ENCODE measurements around the gene VAV2.

VAV2 gene

DNA sequence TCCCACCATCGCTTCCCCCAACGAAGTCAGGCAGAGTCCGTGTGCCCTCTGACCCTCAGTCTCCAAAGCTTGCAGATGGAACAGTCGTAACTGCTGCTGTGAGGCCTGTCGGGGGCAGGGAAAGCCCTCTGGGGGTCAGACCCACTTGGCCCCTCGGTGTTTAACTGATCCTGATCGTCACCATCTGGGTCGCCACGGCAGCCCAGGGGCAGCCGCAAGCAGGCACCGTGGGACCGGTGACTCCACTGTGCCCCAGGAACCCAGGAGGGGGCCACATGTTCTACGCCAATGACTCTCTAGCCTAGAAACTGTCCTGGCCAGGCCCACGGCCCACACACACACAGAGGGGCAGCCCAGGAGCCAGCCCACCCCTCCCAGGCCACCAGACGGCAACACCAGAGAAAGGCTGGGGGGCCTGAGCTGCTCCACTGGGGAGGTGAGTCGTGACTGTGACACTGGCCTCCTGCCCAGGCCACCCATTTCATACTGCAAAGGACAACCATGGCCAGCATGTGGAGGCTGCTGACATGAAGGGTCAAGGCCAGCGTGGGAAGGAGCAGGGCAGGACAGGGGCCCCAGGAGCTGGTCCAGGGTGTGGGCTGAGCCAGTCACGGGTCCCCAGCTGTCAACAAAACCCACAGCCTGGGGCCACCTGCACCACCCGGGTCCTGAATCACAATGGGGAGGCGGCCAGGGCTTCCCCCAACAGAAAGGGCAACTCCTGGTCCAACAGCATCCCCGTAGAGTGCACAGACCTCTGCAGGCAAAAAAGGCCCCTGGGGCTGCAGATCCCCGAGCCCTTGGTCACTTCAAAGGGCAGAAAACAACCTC, 20.8 kb downstream of the VAV2 start:
- no peaks in the 10 kb centered on the region for H3K27me3 Mint-ChIP-seq
- H3K27ac Mint-ChIP-seq: no peak overlapping the region
- no peak overlapping the region for H3K4me3 Mint-ChIP-seq
- no peaks in the 10 kb centered on the region for H3K36me3 Mint-ChIP-seq
- H3K4me1 Mint-ChIP-seq: no peaks in the 10 kb centered on the region
- H3K9me3 Mint-ChIP-seq: no peaks in the 10 kb centered on the region

DNA sequence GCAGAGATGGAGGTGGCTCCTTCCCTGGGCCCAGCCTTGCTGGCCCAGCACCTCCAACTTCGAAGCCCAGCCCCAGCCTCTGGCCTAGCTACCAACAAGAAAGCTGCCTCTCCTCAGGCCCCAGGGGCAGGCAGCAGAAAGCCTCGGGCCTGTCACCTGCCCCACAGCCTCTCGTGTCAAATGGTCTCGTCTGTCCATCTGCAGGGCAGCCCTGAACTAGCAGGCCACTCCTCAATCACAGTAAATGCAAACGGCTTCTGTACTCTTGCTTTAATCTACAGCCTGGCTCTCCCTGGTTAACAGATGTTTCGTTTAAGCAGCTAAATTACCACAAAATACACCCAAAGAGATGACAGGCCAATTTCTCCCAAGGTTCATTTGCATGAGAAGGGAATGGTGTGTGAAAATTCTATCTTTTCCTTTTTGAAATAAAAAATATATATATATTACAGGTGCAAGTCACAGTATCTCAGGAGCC, 21.5 kb downstream of the VAV2 start:
- no peaks in the 10 kb centered on the region for H3K36me3 Mint-ChIP-seq
- H3K27ac Mint-ChIP-seq: no peak overlapping the region
- no peaks in the 10 kb centered on the region for H3K9me3 Mint-ChIP-seq
- H3K27me3 Mint-ChIP-seq: no peaks in the 10 kb centered on the region
- H3K4me1 Mint-ChIP-seq: no peaks in the 10 kb centered on the region
- no peak overlapping the region for H3K4me3 Mint-ChIP-seq

DNA sequence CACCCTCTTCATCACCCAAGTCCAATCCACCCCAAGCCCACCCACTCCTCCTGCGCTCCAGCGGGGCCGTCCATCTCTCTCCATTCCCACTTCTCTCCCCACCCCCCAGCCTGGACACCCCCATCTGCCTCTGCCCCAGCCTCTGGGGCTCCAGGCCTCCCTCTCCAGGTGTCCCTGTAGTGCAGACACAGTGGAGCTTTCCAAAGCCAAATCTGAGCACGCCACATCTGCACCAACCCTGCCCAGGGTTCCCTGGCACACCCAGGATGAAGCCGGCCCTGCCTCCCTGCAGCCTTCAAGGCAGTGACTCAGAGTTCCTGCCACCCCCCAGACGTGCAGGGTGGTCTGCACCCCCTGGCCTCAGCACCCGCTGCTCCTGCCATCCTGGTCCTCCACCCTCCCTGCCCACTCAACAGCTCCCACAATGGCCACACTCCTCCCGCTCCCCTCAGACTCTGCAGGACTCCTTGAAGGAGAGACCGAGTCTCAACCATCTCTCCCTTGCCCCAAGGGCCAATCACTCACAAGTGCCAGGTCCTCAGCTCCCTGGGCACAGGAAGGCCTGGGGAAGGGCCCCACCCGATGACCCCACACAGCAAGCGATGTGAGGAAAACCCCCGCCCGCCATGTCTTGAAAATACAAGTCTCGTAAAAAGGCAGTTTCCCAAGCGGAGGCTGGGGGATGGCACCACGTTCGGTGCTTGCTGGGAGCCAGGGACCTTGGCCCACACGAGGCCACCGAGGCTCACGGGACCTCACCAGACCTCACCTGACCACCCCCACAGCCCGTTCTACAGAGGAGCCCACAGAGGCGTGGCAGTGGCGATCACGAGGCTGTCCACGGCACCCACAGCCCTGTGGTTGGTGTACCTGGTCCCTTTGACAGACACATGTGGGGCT, 22.2 kb downstream of the VAV2 start:
- Mint-ChIP-seq H3K9me3 (no peaks in the 10 kb centered on the region), H3K4me1 (no peaks in the 10 kb centered on the region), H3K4me3 (no peak overlapping the region), H3K27ac (no peak overlapping the region), H3K36me3 (no peaks in the 10 kb centered on the region), H3K27me3 (no peaks in the 10 kb centered on the region)

DNA sequence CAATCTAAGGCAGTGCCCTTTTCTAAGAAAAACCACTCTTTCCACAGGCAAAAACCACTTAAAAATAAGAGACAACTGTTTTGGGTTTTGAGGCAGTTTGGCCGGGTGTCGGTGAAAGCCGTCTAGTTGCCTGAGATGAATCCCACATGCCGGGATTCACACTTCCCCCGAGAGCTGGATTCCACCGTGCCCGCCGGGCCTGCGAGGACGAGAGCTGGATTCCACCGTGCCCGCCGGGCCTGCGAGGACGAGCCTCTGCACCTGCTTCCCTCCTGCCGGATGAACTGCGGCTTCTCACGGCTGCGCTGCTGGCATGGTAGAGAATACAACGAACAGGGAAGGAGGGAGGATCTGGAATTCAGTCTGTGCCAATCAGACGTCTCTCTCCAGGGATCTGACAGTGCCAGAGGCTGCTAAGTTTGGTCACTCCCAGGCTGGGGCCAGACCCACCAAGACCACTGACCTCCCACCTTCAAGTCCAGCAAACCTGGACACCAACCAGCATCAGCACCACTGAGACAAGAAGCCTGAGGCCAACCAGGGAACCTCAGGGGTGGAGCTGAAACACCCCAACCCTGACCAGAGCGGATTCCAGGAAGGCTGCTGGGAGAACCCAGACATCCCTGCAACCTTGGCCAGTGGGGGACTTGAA, 23.0 kb downstream of the VAV2 start:
- peaks cover 7% of the 10 kb centered on the region for H3K9me3 Mint-ChIP-seq
- H3K27me3 Mint-ChIP-seq: no peaks in the 10 kb centered on the region
- H3K36me3 Mint-ChIP-seq: peaks cover 3% of the 10 kb centered on the region
- H3K4me3 Mint-ChIP-seq: no peak overlapping the region
- H3K4me1 Mint-ChIP-seq: no peaks in the 10 kb centered on the region
- no peak overlapping the region for H3K27ac Mint-ChIP-seq

DNA sequence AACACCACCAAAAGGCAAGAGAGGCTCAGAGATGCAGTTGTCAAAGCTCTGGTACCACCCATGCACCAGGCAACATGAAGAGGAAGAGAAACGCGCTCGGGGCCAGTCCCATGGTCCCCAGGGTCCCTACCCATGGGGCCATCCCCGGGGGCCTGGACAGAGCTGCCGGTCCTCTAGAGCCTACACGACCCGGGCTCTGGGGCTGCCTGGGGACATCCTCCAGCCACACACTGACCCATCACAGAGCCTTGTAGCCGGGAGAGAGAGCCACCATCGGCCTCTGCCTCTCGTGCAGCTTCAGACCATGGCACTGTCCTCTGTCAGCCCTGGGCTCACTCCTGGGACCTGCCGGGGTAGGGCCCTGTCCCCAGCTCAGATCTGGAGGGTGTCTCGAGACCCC, 23.7 kb downstream of the VAV2 start:
- no peak overlapping the region for H3K4me3 Mint-ChIP-seq
- no peaks in the 10 kb centered on the region for H3K4me1 Mint-ChIP-seq
- peaks cover 7% of the 10 kb centered on the region for H3K9me3 Mint-ChIP-seq
- H3K27me3 Mint-ChIP-seq: no peaks in the 10 kb centered on the region
- H3K36me3 Mint-ChIP-seq: peaks cover 3% of the 10 kb centered on the region
- H3K27ac Mint-ChIP-seq: no peak overlapping the region

DNA sequence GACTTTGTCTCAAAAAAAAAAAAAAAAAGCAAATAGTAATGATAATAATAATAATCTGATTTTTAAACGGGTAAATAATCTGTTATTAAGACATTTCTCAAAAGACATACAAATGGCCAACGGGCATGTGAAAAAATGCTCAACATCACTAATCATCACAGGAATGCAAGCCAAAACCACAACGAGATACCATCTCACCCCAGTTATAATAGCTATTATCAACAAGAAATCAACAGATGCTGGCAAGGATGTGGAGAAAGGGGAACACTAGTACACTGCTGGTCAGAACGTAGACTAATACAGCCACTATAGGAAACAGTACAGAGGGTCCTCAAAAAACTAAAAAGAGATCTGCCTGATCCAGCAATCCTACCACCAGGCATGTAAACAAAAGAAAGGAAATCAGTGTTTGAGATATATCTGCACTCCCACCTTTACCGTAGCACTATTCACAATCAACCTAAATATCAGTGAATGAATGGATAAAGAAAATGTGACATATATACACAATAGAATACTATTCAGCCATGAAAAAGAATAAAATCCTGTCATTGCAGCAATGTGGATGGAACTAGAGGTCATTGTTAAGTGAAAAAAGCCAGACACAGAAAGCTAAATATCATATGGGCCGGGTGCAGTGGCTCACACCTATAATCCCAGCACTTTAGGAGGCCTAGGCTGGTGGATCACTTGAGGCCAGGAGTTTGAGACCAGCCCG, 24.9 kb downstream of the VAV2 start:
- Mint-ChIP-seq H3K27me3 (peaks cover 1% of the 10 kb centered on the region), H3K4me3 (no peak overlapping the region), H3K9me3 (peaks cover 11% of the 10 kb centered on the region), H3K4me1 (no peaks in the 10 kb centered on the region), H3K27ac (no peak overlapping the region), H3K36me3 (peaks cover 3% of the 10 kb centered on the region)

DNA sequence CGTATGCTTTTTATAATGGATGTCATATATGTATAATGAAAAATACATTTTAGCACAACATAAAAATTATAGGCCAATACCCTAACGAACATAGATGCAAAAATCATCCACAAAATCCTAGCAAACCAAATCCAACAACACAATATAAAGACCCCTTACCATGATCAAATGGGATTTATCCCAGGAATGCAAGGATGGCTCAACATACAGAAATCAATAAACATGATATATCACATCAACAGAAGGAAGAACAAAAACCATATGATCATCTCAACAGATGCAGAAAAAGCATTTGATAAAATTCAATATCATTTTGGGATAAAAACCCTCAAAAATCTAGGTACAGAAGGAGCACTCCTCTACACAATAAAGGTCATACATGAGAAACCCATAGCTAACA, 27.7 kb downstream of the VAV2 start:
- Mint-ChIP-seq H3K27me3 (peaks cover 1% of the 10 kb centered on the region), H3K9me3 (peaks cover 11% of the 10 kb centered on the region), H3K27ac (no peak overlapping the region), H3K36me3 (peaks cover 3% of the 10 kb centered on the region), H3K4me3 (no peak overlapping the region), H3K4me1 (no peaks in the 10 kb centered on the region)

DNA sequence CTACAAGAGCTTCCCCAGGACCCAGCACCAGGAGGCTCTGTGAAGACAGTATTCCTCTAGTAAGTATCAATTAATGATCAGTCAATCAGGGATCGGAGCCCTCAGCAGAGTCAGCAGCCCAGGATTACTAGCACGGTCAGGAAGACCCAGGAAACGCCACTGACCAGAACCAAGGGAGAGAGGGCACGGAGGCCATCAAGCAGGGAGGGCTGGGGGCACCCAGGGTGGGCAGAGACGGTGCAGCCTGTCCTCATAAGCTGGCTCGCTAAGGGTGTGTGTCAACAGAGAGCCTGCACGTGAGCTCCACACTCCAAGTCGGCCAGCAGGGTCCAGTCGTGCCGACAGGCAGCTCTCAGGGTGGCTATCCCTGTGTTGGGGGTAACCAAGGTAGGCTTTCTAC, 29.0 kb downstream of the VAV2 start:
- Mint-ChIP-seq H3K36me3 (peaks cover 3% of the 10 kb centered on the region), H3K4me1 (no peaks in the 10 kb centered on the region), H3K9me3 (peaks cover 11% of the 10 kb centered on the region), H3K4me3 (no peak overlapping the region), H3K27ac (no peak overlapping the region), H3K27me3 (peaks cover 1% of the 10 kb centered on the region)

DNA sequence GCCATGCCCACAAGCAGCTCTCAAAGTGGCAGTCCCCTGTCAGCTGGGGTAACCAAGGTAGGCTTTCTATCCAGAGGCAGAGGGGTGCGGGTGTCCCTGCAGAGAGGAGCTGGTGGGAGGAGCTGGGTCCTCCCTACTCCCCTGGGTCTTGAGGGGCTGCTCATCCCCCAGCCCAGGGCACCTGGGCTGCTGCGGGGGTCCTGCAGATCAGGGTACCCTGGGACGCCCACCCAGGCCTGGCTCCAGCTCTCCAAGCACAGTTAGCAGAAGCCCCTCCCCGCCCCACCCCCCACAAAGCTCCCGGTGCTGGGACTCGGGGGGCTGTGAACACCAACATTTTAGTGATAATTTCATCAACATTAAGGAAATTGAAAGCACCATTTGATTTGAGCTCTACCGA, 29.8 kb downstream of the VAV2 start:
- Mint-ChIP-seq H3K4me1 (peaks cover 4% of the 10 kb centered on the region), H3K4me3 (no peak overlapping the region), H3K27me3 (peaks cover 1% of the 10 kb centered on the region), H3K9me3 (peaks cover 11% of the 10 kb centered on the region), H3K27ac (no peak overlapping the region), H3K36me3 (peaks cover 3% of the 10 kb centered on the region)

DNA sequence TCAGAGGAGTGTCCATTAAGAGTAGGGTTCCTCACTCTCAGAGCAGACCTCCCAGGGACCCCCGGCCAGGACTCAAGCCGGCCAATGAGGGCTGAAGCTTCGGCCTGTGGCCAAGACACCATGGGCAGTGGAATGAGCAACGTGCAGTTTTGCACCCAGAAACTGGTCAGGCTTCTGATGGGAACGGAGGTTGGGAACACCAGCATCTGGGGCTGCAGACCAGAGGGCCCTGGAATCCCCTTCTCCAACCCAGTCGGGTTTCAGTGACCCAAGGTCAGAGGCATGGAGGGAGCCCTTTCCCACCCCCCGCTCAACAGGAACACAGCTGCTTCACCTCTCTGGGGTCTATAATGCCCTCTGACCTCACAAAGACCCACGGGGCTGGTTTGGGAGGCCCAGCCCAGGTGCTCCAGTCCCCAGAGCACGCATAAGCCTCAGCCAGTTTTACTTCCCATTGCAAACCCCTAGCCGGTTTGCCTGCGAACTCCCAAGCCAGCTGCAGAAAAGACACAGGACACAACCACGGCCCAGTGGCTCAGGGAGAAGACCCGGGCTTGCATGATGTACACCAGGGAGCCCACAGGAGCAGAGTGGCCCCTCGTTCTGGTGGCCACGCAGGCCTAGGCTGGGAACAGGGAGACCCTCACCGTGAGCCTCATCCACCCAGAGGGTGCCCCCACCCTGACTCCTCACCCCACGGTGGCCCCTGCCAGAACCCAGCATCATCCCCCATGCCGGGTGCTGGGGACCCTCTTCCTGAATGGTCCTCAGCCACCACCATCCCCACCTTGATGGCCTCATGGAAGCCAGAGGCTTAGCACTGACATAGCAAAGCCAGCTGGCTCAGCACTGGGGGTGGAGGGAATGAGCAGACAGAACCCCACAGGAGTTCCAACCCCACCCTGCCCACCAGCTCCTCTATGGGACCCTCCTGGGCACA, 30.6 kb downstream of the VAV2 start:
- H3K4me1 Mint-ChIP-seq: peaks cover 8% of the 10 kb centered on the region
- H3K27me3 Mint-ChIP-seq: peaks cover 1% of the 10 kb centered on the region
- no peak overlapping the region for H3K27ac Mint-ChIP-seq
- H3K4me3 Mint-ChIP-seq: no peak overlapping the region
- peaks cover 11% of the 10 kb centered on the region for H3K9me3 Mint-ChIP-seq
- H3K36me3 Mint-ChIP-seq: peaks cover 3% of the 10 kb centered on the region

DNA sequence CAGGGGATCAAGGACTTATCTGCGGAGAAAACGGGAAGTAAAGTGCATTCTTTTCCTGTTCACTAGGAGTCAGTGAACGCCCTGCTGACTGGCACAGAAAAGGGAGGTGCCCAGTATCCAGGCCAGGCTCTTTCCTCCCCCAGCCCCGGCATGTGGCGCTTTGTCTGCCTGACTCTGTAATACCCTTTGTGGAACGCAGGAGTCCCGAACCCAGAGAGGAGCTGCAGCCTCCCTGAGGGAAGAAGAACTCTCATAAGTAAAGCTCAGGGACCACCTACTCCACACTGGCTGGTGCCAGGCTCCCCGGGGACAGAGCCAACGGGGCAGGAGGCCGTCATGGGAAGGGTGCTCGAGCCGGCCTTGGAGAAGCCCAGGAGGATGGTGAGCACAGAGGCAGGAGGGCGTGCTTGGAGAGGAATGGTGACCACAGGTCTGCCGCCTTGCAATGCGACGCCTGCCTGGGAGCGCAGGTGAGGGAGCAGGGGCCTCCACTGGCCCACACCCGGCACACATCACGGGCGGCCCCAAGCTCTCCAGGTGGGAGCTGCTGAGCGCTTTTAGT, 31.5 kb downstream of the VAV2 start:
- H3K9me3 Mint-ChIP-seq: peaks cover 11% of the 10 kb centered on the region
- no peak overlapping the region for H3K27ac Mint-ChIP-seq
- peaks cover 1% of the 10 kb centered on the region for H3K27me3 Mint-ChIP-seq
- peaks cover 12% of the 10 kb centered on the region for H3K4me1 Mint-ChIP-seq
- no peak overlapping the region for H3K4me3 Mint-ChIP-seq
- H3K36me3 Mint-ChIP-seq: peaks cover 3% of the 10 kb centered on the region

DNA sequence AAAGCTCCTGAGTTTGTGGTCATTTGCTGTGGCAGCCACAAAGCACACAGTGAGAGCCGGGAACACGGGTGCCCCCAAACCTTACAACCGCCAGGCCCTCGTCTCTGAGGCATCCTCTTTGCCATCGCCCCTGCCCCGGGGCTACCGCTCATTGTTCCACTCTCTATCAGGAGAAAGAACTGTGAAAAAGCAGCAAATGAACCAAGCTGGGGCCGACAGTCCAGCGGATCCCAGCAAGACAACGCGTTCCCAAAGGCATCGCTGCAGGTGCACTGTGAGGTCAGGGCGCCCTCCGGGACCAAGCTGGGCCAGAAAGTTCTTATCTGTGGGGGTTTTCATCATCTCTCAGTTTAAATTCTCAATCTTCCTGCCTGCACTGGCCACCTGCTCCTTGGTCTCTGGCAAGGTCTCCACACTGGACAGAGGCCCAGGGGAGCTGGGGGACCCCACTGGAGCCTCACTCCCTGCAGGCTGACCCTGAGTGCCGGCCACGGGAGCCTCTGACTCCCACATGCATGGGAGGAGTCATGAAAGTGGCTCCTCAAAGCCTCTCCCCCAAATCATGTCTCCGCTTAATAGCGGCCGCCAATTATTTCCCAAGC, 32.1 kb downstream of the VAV2 start:
- no peak overlapping the region for H3K4me3 Mint-ChIP-seq
- peaks cover 3% of the 10 kb centered on the region for H3K36me3 Mint-ChIP-seq
- peaks cover 1% of the 10 kb centered on the region for H3K27me3 Mint-ChIP-seq
- peaks cover 12% of the 10 kb centered on the region for H3K4me1 Mint-ChIP-seq
- peaks cover 11% of the 10 kb centered on the region for H3K9me3 Mint-ChIP-seq
- H3K27ac Mint-ChIP-seq: no peak overlapping the region

DNA sequence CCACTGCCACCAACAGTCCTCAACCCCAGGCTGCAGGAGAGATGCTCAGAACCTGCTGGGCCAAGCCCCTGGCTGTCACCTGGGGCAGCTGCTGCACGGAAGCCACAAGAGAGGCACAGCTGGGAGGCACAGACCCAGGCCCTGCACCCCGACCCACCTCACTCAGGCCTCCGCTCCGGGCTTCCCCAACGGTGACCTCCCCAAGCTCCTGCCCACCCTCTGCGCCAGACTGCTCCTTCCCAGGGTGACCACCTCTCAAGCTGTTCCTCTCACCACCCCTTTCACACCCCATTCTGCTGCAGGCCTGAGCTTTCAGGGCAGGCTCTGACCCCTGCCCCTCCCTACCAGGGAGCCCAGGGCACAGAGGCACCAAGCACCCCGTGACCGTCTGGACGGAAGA, 33.0 kb downstream of the VAV2 start:
- Mint-ChIP-seq H3K27me3 (peaks cover 1% of the 10 kb centered on the region), H3K4me1 (peaks cover 21% of the 10 kb centered on the region), H3K4me3 (no peak overlapping the region), H3K36me3 (no peaks in the 10 kb centered on the region), H3K27ac (no peak overlapping the region), H3K9me3 (peaks cover 4% of the 10 kb centered on the region)

DNA sequence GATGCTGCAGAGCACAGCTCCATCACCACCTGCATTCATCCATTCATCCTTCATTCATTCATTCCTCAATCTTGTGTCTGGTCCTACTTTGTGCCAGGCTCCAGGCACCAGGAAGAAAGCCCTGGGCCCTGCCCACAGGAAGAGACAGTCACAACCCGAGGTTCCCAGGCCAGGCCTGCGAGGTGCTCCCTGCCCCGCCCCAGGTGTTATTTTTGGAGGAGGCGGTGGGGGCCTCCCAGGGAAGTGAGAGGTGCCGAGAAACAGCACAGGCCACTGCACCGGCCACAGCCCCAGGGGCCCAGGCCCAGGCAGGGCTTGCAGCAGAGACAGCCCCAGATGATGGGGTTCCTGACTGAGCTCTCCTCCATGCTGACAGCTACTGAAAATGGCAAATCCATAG, 33.4 kb downstream of the VAV2 start:
- Mint-ChIP-seq H3K4me3 (no peak overlapping the region), H3K36me3 (no peaks in the 10 kb centered on the region), H3K9me3 (peaks cover 4% of the 10 kb centered on the region), H3K27ac (no peak overlapping the region), H3K4me1 (peaks cover 25% of the 10 kb centered on the region), H3K27me3 (peaks cover 1% of the 10 kb centered on the region)
